B cell (primary cell): Measurements from ENCODE around the gene PSMF1. TPM values are rescaled to one million over a fixed set of nuclear protein-coding genes. Genes with fewer than 3 reads are reported as not detected.
"Not testable (repeated sequence)": the region's sequence is repeated elsewhere in the genome, so short reads cannot be mapped to it uniquely, and the experiment has no call there.

Experiments used
- ATAC-seq: fragments of 200-7000 bp; cut with Tn5 transposase; one replicate; pipeline ENCODE4 v1.10.0; 2021; ENCODE audit warnings: low read depth, mild to moderate bottlenecking, moderate number of reproducible peaks, moderate library complexity
- CTCF ChIA-PET: fragments of 350-600 bp; sonication (Branson Sonifier 250); formaldehyde crosslinking; loops from one replicate; lab custom pipeline; 2021; ENCODE audit warnings: antibody characterized with exemption, inconsistent platforms; lab: Charles Lee
- POLR2A ChIA-PET: fragments of 350-600 bp; sonication (Branson Sonifier 250); formaldehyde crosslinking; loops from one replicate; lab custom pipeline; 2021; ENCODE audit warnings: antibody characterized with exemption; lab: Charles Lee
- DNase-seq: peaks from one replicate; pipeline ENCODE4 v3.0.0; 2013
- H2AFZ ChIP-seq: 2 replicates; pipeline ENCODE4 v1.6.1; 2012; ENCODE audit warnings: mild to moderate bottlenecking, low read depth, low read length; ENCODE audit not compliant: insufficient read depth, poor library complexity, severe bottlenecking
- H3K27ac ChIP-seq, 2 donors: 1 replicate in 1 of 2; 2 replicates in 1 of 2; pipeline ENCODE4 v1.5.1; 2012 to 2013; ENCODE audit warnings: low read length in 2 of 2, mild to moderate bottlenecking in 2 of 2, moderate library complexity in 1 of 2
- H3K27me3 ChIP-seq, 4 experiments: fragments of 200-600 bp in 1 of 4; sonication (generic) in 1 of 4; replicated peaks in 1 of 4; 1 replicate in 2 of 4; 2 replicates in 2 of 4; pipeline versions ENCODE4 v1.6.1 to v1.7.0; 2013 to 2016; ENCODE audit warnings: low read length in 3 of 4, mild to moderate bottlenecking in 2 of 4, mixed read lengths in 1 of 4, moderate library complexity in 1 of 4; ENCODE audit not compliant: insufficient read depth in 4 of 4, control insufficient read depth in 3 of 4; ENCODE audit errors: control extremely low read depth in 1 of 4
- H3K36me3 ChIP-seq, 2 experiments: replicated peaks in 1 of 2; 1 replicate in 1 of 2; 2 replicates in 1 of 2; pipeline versions ENCODE4 v1.6.1 to v1.7.1; 2013; ENCODE audit warnings: low read length in 1 of 2; ENCODE audit not compliant: insufficient read depth in 2 of 2, control insufficient read depth in 1 of 2; ENCODE audit errors: control extremely low read depth in 1 of 2, extremely low read depth in 1 of 2
- H3K4me1 ChIP-seq, 2 donors: fragments of 200-600 bp in 1 of 2; sonication (generic) in 1 of 2; 1 replicate in 1 of 2; 2 replicates in 1 of 2; pipeline versions ENCODE4 v1.5.1 to v1.6.1; 2013 to 2017; ENCODE audit warnings: low read length in 2 of 2; ENCODE audit not compliant: control insufficient read depth in 2 of 2, insufficient read depth in 2 of 2
- H3K4me2 ChIP-seq: replicated peaks from 2 replicates; pipeline ENCODE3; 2012; ENCODE audit warnings: mild to moderate bottlenecking, low read depth, low read length; ENCODE audit not compliant: poor library complexity, severe bottlenecking
- H3K4me3 ChIP-seq, 5 experiments: fragments of 200-600 bp in 1 of 5; sonication (generic) in 1 of 5; 1 replicate in 3 of 5; 2 replicates in 2 of 5; pipeline versions ENCODE4 v1.5.1 to v1.7.0; 2011 to 2016; ENCODE audit warnings: low read length in 4 of 5, mild to moderate bottlenecking in 4 of 5, low read depth in 2 of 5, control low read depth in 1 of 5, moderate library complexity in 1 of 5; ENCODE audit not compliant: insufficient read depth in 1 of 5; ENCODE audit errors: control extremely low read depth in 1 of 5, extremely low read depth in 1 of 5
- H3K79me2 ChIP-seq: fragments of 200-600 bp; sonication (generic); one replicate; pipeline ENCODE4 v1.6.0; 2016; ENCODE audit warnings: low read length; ENCODE audit not compliant: control insufficient read depth, insufficient read depth
- H3K9ac ChIP-seq: fragments of 200-600 bp; sonication (generic); 2 replicates; pipeline ENCODE4 v1.6.1; 2017; ENCODE audit warnings: mild to moderate bottlenecking, low read length, moderate library complexity
- H3K9me3 ChIP-seq, 3 donors: one replicate each; pipeline versions ENCODE4 v1.6.1 to v1.7.1; 2013; ENCODE audit warnings: low read length in 2 of 3; ENCODE audit not compliant: control insufficient read depth in 2 of 3, insufficient read depth in 1 of 3; ENCODE audit errors: control extremely low read depth in 1 of 3
- H4K20me1 ChIP-seq: 2 replicates; pipeline ENCODE4 v1.6.0; 2012; ENCODE audit warnings: mild to moderate bottlenecking, low read length; ENCODE audit not compliant: insufficient read depth, control insufficient read depth, poor library complexity, severe bottlenecking
- H3K27ac Mint-ChIP-seq: one replicate; pipeline ENCODE4 v1.8.0; 2021; ENCODE audit warnings: mixed read lengths
- H3K27me3 Mint-ChIP-seq: one replicate; pipeline ENCODE4 v1.8.0; 2021; ENCODE audit warnings: mixed read lengths
- H3K4me1 Mint-ChIP-seq: one replicate; pipeline ENCODE4 v1.8.0; 2021; ENCODE audit warnings: mixed read lengths
- H3K4me3 Mint-ChIP-seq: one replicate; pipeline ENCODE4 v1.8.0; 2021; ENCODE audit warnings: mixed read lengths
- H3K9me3 Mint-ChIP-seq: one replicate; pipeline ENCODE4 v1.8.0; 2022; ENCODE audit warnings: mixed read lengths; ENCODE audit not compliant: insufficient read depth
- WGBS: methylation state at CpG from one replicate; pipeline ENCODE4 v1.1.5; 2013; ENCODE audit warnings: missing lambda C conversion rate; ENCODE audit not compliant: insufficient coverage; 5-methylcytosine and 5-hydroxymethylcytosine counted together
- intact Hi-C: fragments of 100-400 bp; cut with micrococcal nuclease; formaldehyde crosslinking; loops from one replicate; pipeline ENCODE4 v1.10.0; 2022
- polyA plus RNA-seq: library from polyadenylated mRNA; depleted of rRNA; stranded (reverse); fragments of >200 nt; gene quantifications from 2 replicates; pipeline ENCODE4 v1.2.3, GENCODE V29; 2012
- total RNA-seq, 2 donors: library from RNA; stranded (reverse); fragments of 120-200 nt in 1 of 2; gene quantifications; 1 replicate in 1 of 2; 2 replicates in 1 of 2; pipeline versions ENCODE4 v1.2.3 to v1.2.4, GENCODE V29; 2013 to 2022

Gene PSMF1
- total and polyA plus RNA-seq, 2 donors (not counting 1 experiment from before 2014, with no cell fraction given), result 113 to 132 TPM

DNA sequence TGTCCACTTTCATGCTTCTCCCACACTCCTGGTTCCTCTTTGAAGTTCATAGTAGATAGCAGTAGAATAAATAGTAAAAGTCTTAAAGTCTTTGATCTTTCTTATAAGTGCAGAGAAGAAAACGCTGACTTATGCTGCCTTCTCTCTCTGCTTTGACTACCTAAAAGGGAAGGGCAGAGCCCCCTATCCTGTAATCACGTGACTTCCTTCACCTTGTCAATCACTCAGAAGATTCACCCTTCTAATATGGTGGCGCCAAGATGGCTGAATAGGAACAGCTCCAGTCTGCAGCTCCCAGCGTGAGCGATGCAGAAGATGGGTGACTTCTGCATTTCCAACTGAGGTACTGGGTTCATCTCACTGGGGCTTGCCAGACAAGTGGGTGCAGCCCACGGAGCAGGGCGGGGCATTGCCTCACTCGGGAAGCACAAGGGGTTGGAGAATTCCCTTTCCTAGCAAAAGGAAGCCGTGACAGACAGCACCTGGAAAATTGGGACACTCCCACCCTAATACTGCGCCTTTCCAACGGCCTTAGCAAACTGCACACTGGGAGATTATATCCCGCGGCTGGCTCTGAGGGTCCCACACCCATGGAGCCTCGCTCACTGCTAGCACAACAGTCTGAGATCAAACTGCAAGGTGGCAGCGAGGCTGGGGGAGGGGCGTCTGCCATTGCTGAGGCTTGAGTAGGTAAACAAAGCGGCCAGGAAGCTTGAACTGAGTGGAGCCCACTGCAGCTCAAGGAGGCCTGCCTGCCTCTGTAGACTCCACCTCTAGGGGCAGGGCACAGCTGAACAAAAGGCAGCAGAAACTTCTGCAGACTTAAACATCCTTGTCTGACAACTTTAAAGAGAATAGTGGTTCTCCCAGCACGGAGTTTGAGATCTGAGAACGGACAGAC is 98.4 kb downstream of the PSMF1 start:
- H3K4me1 Mint-ChIP-seq, H4K20me1 ChIP-seq, H3K27ac Mint-ChIP-seq, H3K4me1 ChIP-seq, ATAC-seq, H3K4me3 ChIP-seq, H2AFZ ChIP-seq, H3K27ac ChIP-seq, POLR2A ChIA-PET, H3K36me3 ChIP-seq, H3K4me2 ChIP-seq, H3K4me3 Mint-ChIP-seq, intact Hi-C loops, DNase-seq, H3K9ac ChIP-seq, H3K79me2 ChIP-seq, CTCF ChIA-PET, H3K9me3 Mint-ChIP-seq, H3K9me3 ChIP-seq: not testable (repeated sequence)
- H3K27me3 Mint-ChIP-seq, result peaks cover 42% of the 10 kb centered on the region
- 91% methylated on average over 18 of the region's 19 CpGs for WGBS
- H3K27me3 ChIP-seq, result peaks cover 0 to 12% (median 8%) of the 10 kb centered on the region in 4 experiments

Other genes starting within 250 kb of the PSMF1 start
- gene ANGPT4, start 202.3 kb upstream of the PSMF1 start, total RNA-seq, result not detected in 2 replicates
- not detected in 2 replicates for gene ANGPT4, start 202.3 kb upstream of the PSMF1 start, polyA plus RNA-seq
- gene RSPO4, start 116.3 kb upstream of the PSMF1 start, total RNA-seq, result 0.17 and 0.37 TPM in 2 replicates
- 0.04 and 0.07 TPM in 2 replicates for gene RSPO4, start 116.3 kb upstream of the PSMF1 start, polyA plus RNA-seq
- 0.42 and 0.73 TPM in 2 replicates for gene TMEM74B, start 66.4 kb downstream of the PSMF1 start, total RNA-seq
- 0.82 and 1.4 TPM in 2 replicates for gene TMEM74B, start 66.4 kb downstream of the PSMF1 start, polyA plus RNA-seq
- not detected in 2 replicates for gene C20orf202, start 84.9 kb downstream of the PSMF1 start, total RNA-seq
- gene C20orf202, start 84.9 kb downstream of the PSMF1 start, polyA plus RNA-seq, result 0.07 and 0.17 TPM in 2 replicates
- not detected in 2 replicates for gene RAD21L1, start 107.4 kb downstream of the PSMF1 start, total RNA-seq
- gene RAD21L1, start 107.4 kb downstream of the PSMF1 start, polyA plus RNA-seq, result not detected in 2 replicates
- 2.1 and 3.0 TPM in 2 replicates for gene SNPH, start 147.7 kb downstream of the PSMF1 start, total RNA-seq
- 0.67 and 0.74 TPM in 2 replicates for gene SNPH, start 147.7 kb downstream of the PSMF1 start, polyA plus RNA-seq
- 1.2 and 1.3 TPM in 2 replicates for gene SDCBP2, start 210.5 kb downstream of the PSMF1 start, total RNA-seq
- gene SDCBP2, start 210.5 kb downstream of the PSMF1 start, polyA plus RNA-seq, result 1.2 and 1.5 TPM in 2 replicates